GM19452 (cell line): ENCODE measurements around the gene COX7A2L.
"Not testable (repeated sequence)": the region's sequence is repeated elsewhere in the genome, so short reads cannot be mapped to it uniquely, and the experiment has no call there.

Source experiments
- ATAC-seq: cut with Tn5 transposase; IDR thresholded peaks from one replicate; pipeline ENCODE4 v1.9.1; 2021; ENCODE audit not compliant: unreplicated experiment

Gene COX7A2L

GRCh38 chr2:42368817-42369531, 8.0 kb upstream of the COX7A2L start:
- no peak for ATAC-seq

GRCh38 chr2:42367835-42368234, 6.8 kb upstream of the COX7A2L start:
- no peak for ATAC-seq

GRCh38 chr2:42366411-42366810, 5.4 kb upstream of the COX7A2L start:
- ATAC-seq, result no peak

GRCh38 chr2:42364658-42365057, 3.6 kb upstream of the COX7A2L start:
- no peak for ATAC-seq

GRCh38 chr2:42363413-42363812, 2.4 kb upstream of the COX7A2L start:
- ATAC-seq, result no peak

- no peak for ATAC-seq
These were observed 789 bp upstream of the COX7A2L start for GRCh38 chr2:42361728-42362283.

- ATAC-seq, result no peak
These were observed 526 bp downstream of the COX7A2L start for GRCh38 chr2:42360493-42360889.

- no peak for ATAC-seq
These were observed 993 bp downstream of the COX7A2L start for GRCh38 chr2:42359965-42360483.

- ATAC-seq, result no peak
These were observed 1.6 kb downstream of the COX7A2L start for GRCh38 chr2:42359304-42359964.

GRCh38 chr2:42353792-42354429, 7.1 kb downstream of the COX7A2L start:
- no peak for ATAC-seq

GRCh38 chr2:42351864-42352263, 9.2 kb downstream of the COX7A2L start:
- no peak for ATAC-seq

- ATAC-seq, result no peak
These were observed 10.5 kb downstream of the COX7A2L start for GRCh38 chr2:42350434-42351063.

GRCh38 chr2:42348113-42348805, 12.8 kb downstream of the COX7A2L start:
- ATAC-seq, result no peak

- ATAC-seq, result not testable (repeated sequence)
These were observed 13.5 kb downstream of the COX7A2L start for GRCh38 chr2:42347518-42347917.

GRCh38 chr2:42346856-42347255, 14.2 kb downstream of the COX7A2L start:
- not testable (repeated sequence) for ATAC-seq

- ATAC-seq, result no peak
These were observed 15.0 kb downstream of the COX7A2L start for GRCh38 chr2:42345986-42346385.

GRCh38 chr2:42342795-42343241, 18.2 kb downstream of the COX7A2L start:
- ATAC-seq, result no peak

- no peak for ATAC-seq
These were observed 18.8 kb downstream of the COX7A2L start for GRCh38 chr2:42342061-42342794.

- no peak for ATAC-seq
These were observed 19.9 kb downstream of the COX7A2L start for GRCh38 chr2:42340938-42341636.
